T-helper 2 cell treated with Interferon-gamma antibody and Interleukin-4, amounts not matched to agents 100 ng/mL and 5 ng/mL, for 36 hours (primary cell): Measurements from ENCODE around the gene TMEM151B. TPM values are rescaled to one million over a fixed set of nuclear protein-coding genes. Genes with fewer than 3 reads are reported as not detected.

Source experiments
- intact Hi-C: fragments of 100-400 bp; cut with micrococcal nuclease; formaldehyde crosslinking; loops from one replicate; pipeline ENCODE4 v1.15.1; 2023
- total RNA-seq: library from RNA; stranded (reverse); gene quantifications from 2 replicates; pipeline ENCODE4 v1.2.3, GENCODE V29; 2022

Gene TMEM151B
- not detected in 2 replicates for total RNA-seq

- intact Hi-C loops, result loop anchor here (2.0 to 5.0 kb wide), 3 partner anchors 43 to 1023 kb away; partner anchors contain the start of genes AARS2 and CDC5L
Observed at GRCh38 chr6:44269921-44270525, at the start of gene TMEM151B. TSS of gene TMEM151B (plus strand) at chr6:44270450. CDS start at chr6:44270743, 293 bp downstream.

GRCh38 chr6:44220913-44221290 is 49.3 kb upstream of the TMEM151B start:
- intact Hi-C loops, result loop anchor here (1.0 to 5.0 kb wide), 4 partner anchors 17 to 1791 kb away; partner anchors contain the start of genes MRPL14, NFKBIE and TMEM63B

- intact Hi-C loops, result loop anchor here (1.0 to 5.0 kb wide), 4 partner anchors 17 to 1791 kb away; partner anchors contain the start of genes MRPL14, NFKBIE and TMEM63B
Observed at GRCh38 chr6:44221291-44221960, 48.8 kb upstream of the TMEM151B start.

- intact Hi-C loops, result loop anchor here (1.0 to 5.0 kb wide), 4 partner anchors 16 to 1790 kb away; partner anchors contain the start of genes MRPL14, NFKBIE and TMEM63B
Observed at GRCh38 chr6:44221961-44222335, 48.3 kb upstream of the TMEM151B start.

GRCh38 chr6:44222486-44223318 is 47.5 kb upstream of the TMEM151B start:
- intact Hi-C loops, result loop anchor here (5.0 kb wide), 2 partner anchors 95 to 1790 kb away; partner anchors contain the start of genes MRPL14 and TMEM63B

- intact Hi-C loops, result loop anchor here (5.0 kb wide), 2 partner anchors 96 to 1789 kb away; partner anchors contain the start of genes MRPL14 and TMEM63B
Observed at GRCh38 chr6:44223319-44224028, 46.8 kb upstream of the TMEM151B start, which contains the start of gene SLC29A1. TSS of gene SLC29A1 (plus strand) at chr6:44223595. CDS start at chr6:44227314, 3,719 bp downstream.

- intact Hi-C loops, result loop anchor here (5.0 kb wide), 2 partner anchors 97 to 1788 kb away; partner anchors contain the start of genes MRPL14 and TMEM63B
Observed at GRCh38 chr6:44224029-44224964, 46.0 kb upstream of the TMEM151B start.

GRCh38 chr6:44224965-44225305 is 45.3 kb upstream of the TMEM151B start:
- intact Hi-C loops, result loop anchor here (5.0 kb wide), 2 partner anchors 98 to 1787 kb away; partner anchors contain the start of genes MRPL14 and TMEM63B

- intact Hi-C loops, result no loop called here
Observed at GRCh38 chr6:44225579-44226325, 44.5 kb upstream of the TMEM151B start.

- intact Hi-C loops, result no loop called here
Observed at GRCh38 chr6:44226368-44227147, 43.7 kb upstream of the TMEM151B start.

- intact Hi-C loops, result no loop called here
Observed at GRCh38 chr6:44227148-44227793, 43.0 kb upstream of the TMEM151B start.

- intact Hi-C loops, result no loop called here
Observed at GRCh38 chr6:44228031-44228430, 42.2 kb upstream of the TMEM151B start.

GRCh38 chr6:44228433-44228832 is 41.8 kb upstream of the TMEM151B start:
- intact Hi-C loops, result no loop called here

- intact Hi-C loops, result no loop called here
Observed at GRCh38 chr6:44228836-44229235, 41.4 kb upstream of the TMEM151B start.

- intact Hi-C loops, result no loop called here
Observed at GRCh38 chr6:44229376-44230033, 40.7 kb upstream of the TMEM151B start.

- intact Hi-C loops, result no loop called here
Observed at GRCh38 chr6:44230034-44230675, 40.1 kb upstream of the TMEM151B start.
